Adipose tissue (tissue), 3 donors: Measurements from ENCODE around the gene PLXNA2. TPM values are rescaled to one million over a fixed set of nuclear protein-coding genes. Genes with fewer than 3 reads are reported as not detected.

Experiments used
- H3K27ac ChIP-seq: one replicate; pipeline ENCODE4 v1.5.1; 2013; ENCODE audit warnings: low read depth, low read length
- WGBS, 3 donors: extraction: QIAGEN DNeasy Blood & Tissue Kit; methylation state at CpG; one replicate each; pipeline ENCODE4 v1.1.7; 2013; 5-methylcytosine and 5-hydroxymethylcytosine counted together
- polyA plus RNA-seq, 3 donors: library from polyadenylated mRNA; stranded (reverse); fragments of 200-250 nt; gene quantifications; one replicate each; pipeline ENCODE4 v1.2.3, GENCODE V29; 2013
- donor health status: healthy with polysubstance abuse.
- donor health status: Bipolar disorder and iron deficiency.
- donor health status: healthy.

PLXNA2 gene
- polyA plus RNA-seq, 3 donors, result 8.1 to 48.7 (median 14.0) TPM

DNA sequence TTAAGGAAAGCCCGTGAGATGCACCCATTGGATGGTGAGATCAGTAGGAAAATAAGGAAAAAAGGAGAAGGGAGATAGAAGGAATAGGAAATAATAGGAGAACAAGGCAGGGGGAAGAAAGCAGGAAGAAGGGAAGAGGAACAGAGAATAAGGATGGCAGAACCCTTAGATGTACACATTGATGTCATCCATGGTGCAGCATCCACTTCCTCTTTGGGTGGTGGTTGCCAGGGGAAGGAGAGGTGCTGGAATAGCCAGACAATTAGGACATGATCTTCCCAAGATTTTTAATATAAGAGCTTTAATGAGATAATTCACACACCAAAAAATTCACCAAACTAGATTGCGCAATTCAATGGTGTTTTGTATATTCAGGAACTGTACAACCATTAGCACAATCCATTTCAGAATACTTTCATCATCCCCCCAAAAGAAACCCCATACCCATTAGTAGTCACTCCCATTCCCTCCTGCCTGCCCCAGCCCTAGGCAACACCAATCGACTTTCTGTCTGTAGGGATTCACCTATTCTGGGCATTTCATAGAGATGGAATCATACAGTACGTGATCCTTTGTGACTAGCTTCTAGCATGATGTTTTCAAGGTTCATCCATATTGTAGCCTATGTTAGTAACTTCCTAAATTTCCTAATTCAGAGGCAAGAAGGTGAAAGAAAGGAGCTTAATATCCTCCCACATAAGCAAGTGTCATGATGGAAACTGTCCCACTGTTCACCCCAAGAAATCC is 121.4 kb downstream of the PLXNA2 start:
- WGBS, 3 donors, result 90 to 96% (median 93%) methylated on average over 4 of the region's 4 CpGs
- no peak overlapping the region for H3K27ac ChIP-seq

DNA sequence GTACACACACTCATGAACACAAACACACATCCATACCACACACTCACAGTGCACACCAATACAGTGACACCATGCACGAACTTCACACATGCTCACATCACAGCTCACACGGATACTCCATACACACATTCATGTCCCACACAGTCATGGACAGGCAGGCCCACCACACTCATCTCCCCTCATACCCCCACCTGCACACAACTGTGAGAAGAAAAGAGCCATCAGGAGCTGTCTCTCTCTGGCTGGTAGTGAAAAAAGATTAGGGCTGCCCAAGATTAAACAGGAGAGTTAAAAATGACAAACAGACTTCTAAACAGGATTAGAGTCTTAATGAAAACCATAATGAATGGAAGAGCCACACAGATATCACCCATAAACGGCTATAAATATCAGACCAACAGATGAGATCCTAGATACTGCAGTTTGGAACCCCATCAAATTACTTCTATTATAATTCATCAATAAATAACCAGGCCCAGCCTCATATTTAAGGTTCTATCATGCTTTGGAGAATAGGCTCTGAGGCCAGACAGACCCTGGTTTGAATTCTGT is 122.3 kb downstream of the PLXNA2 start:
- H3K27ac ChIP-seq, result no peak overlapping the region
- 89 to 95% (median 93%) methylated on average over 3 of the region's 3 CpGs for WGBS, 3 donors

DNA sequence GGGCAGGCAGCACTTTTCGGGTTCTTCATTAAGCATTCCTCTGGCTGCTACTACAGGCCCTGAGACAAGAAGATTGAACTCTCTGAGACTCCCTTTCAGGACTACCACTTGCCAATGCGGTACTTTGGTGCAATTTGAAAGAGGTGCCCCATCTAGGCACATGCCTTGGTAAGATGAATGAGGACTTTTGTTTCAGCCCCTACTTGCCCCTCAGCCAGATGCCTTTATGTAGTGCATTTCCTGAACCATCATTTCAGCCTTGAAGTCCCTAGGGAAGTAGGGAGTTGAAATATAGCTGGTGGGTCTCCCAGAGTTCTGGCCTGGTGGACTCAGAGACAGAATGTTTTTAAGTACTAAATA is 123.8 kb downstream of the PLXNA2 start:
- 40 to 95% (median 90%) methylated on average over 2 of the region's 2 CpGs for WGBS, 3 donors
- H3K27ac ChIP-seq, result no peak overlapping the region

DNA sequence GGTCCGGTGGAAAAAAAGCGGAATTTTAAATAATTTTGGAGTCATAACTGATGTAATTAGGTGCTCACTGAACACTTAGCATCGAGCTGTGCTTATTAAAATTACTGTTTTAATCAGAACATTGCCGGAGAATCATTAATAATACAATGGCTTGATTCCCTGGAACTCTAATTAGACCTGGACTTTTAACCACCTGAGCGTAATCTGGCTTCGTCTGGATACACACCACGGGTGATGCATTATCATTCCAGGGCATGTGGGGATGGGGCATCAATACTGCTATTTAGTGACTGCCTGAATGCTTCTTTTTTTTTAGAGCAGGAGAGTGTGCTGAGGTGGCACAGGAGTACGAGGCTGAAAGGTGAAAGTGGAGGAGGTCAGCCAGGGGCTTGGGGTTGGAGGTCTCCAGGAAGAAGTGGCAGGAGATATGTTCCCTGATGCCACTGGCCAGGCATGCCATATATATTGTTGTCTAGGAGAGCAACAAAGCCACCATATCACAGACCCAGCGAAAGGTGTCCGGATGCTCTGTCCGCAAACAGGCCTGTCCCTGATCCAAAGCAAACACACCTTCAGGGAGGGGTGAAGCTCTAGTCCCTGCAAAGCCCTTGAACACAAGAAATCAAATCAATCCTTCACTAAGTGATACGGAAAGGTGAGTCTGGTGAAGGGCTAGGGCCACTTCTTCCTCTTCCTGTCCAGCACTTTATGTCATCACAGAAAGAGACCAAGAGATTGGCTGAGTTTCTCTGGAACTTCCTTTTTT is 125.2 kb downstream of the PLXNA2 start:
- 58 to 88% (median 83%) methylated on average over 12 of the region's 12 CpGs for WGBS, 3 donors
- H3K27ac ChIP-seq, result no peak overlapping the region

DNA sequence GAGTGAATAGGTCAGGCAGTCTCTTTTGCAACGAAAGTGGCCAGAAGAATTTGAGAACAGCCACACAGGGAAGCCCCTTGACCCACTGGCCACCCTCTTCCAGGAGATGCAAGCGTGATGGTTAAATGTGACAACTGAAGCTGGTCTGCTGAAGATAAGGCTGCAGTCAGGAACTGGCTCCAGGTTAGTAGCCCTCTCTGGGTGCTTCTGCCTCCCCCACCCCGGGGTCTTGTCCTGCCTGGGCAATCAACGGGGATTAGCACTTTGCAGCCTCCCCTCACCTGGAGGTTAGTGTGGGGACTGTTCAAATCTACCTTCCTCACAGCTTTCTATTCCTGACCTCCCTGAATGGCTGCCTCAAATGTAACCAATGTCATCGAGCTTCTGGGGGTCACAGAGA is 125.9 kb downstream of the PLXNA2 start:
- H3K27ac ChIP-seq, result no peak overlapping the region
- WGBS, 3 donors, result 69 to 85% (median 73%) methylated on average over 5 of the region's 5 CpGs

DNA sequence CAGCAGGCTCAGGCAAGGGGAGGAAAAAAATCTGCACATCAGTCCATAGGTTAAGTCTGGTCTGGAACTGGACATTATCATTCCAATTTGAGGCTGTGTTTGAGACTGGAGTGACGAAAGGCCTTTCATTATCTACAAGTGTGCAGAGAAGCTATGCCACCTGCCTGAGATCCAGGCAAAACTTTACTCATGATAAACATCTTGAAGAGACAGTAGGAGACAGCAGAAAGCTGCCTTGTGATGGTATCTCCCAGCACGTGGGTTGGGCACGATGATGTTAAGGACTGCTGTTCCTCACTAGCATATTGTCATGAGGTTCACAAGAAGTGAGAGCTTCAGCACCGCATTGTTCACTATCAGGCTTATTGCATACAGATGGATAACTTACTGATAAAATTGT is 126.4 kb downstream of the PLXNA2 start:
- 63 to 85% (median 73%) methylated on average over 4 of the region's 4 CpGs for WGBS, 3 donors
- no peak overlapping the region for H3K27ac ChIP-seq

DNA sequence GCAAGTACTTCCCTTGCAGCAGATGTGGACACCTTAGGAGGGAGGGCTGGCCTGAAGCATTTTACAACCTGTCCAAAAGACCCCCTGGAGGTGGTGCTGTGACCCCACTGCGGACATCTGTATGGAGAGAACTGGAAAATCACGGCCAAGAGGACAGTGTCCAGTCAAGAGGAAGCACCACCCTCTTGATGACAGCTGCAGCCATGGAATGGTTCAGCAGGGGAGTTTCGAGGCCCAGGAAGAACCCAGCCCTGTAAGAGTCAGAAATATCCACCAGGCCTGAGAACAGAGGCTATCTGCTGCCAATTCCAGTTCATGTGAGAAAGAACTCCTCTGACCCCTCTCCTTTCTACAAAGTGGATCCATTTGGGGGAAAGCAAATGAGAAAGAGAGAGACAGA is 126.8 kb downstream of the PLXNA2 start:
- 62 to 87% (median 64%) methylated on average over 3 of the region's 3 CpGs for WGBS, 3 donors
- no peak overlapping the region for H3K27ac ChIP-seq

DNA sequence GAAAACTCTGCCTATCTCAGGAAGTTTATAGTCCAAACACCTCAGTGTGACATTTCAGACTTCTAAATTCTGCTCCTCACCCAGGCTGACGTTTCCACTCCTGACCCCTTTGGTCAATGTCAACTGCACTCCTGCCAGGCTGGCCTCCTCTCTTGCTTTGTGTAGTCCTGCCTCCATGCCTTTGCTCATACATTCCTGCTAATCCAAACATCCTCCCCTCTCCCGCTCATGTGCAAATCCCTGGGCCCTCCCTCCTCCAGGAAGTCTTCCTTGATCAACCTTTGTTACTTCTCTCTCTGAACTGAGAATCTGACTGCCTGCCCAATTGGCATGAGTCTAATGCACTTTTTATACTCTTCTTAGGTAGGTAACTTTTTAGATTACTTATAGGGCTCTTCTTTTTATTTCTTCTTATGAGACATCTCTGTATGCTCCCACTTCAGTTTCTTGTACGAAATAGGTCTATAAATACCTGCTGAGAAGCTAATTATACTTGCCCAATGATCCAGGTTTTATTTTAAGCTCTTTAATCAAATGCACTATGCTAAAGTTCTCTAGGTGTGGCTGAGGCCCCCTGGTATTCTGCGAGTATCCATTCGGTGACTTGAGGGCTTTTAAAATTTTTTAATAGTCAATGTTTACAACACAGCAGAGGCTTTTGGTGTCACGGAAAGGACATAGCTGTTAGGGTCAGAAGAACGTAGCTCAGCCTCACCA is 128.1 kb downstream of the PLXNA2 start:
- WGBS, 3 donors, result 80 to 92% (median 89%) methylated on average over 7 of the region's 7 CpGs
- H3K27ac ChIP-seq, result no peak overlapping the region

DNA sequence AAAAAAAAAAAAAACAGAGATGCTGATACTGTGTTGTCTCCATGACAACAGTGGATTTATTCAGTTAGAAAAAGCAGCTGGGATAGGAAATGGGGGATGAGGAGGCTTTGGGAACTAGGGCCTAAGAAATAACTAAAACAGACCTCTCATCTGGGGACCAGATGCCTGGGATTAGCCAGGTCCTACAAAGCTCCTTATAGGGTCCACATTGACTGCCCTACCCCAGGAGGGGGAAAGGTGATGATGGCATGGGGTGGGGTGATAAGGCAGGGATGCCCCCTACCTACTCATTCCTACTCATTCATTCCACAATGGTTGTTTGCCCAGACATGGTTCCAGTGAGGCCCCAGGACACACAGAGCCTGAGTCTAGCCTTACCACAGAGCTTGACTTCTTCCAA is 131.2 kb downstream of the PLXNA2 start:
- H3K27ac ChIP-seq, result no peak overlapping the region

DNA sequence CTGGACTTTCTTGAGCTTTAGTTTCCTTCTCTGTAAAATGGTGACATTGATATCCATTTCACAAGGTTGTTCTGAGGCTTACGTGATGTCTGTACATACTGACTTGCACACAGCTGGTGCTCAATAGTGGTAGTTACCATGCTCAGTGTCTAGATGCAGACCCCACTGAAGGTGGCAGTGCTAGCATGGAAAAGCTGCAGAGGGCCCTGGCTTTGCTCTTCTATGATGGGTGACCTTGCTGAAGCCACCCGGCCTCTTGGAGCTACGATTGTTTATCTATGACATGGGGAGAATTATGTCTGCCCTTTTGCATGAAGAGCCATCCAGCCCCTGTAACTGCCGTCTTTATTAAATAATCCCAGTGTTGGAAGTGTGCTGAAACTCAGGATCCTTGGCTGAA is 131.8 kb downstream of the PLXNA2 start:
- WGBS, 3 donors, result 58 to 93% (median 89%) methylated on average over 4 of the region's 4 CpGs

DNA sequence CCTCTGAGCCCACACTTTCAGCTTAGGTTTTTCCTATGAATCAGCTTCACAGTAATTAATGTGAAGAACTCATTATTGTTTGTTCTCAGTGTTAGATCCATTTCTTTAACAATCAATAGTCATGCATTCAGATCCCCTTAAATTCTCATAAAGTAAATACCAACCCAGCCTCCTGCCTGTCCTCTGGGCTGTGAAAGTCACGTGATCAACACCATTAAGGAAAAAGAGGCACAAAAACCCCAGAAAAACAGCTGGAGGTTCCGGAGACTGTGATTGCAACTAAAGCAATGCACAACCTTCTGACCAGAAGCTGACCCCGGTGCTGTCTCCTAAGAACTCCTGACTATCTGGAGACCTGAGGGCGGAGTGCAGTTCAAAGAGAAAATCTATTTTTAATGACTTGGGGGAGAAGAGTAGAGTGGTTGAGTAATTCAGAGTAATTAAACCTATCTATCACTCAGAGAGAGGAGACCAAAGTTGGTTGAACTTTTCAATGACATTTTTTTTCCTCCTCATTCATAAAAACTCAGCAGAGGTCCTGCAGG is 132.5 kb downstream of the PLXNA2 start:
- 77 to 83% (median 83%) methylated on average over 4 of the region's 4 CpGs for WGBS, 3 donors
- no peak overlapping the region for H3K27ac ChIP-seq

More for the DNA sequence above, 131.8 kb downstream of the PLXNA2 start:
- no peak overlapping the region for H3K27ac ChIP-seq

DNA sequence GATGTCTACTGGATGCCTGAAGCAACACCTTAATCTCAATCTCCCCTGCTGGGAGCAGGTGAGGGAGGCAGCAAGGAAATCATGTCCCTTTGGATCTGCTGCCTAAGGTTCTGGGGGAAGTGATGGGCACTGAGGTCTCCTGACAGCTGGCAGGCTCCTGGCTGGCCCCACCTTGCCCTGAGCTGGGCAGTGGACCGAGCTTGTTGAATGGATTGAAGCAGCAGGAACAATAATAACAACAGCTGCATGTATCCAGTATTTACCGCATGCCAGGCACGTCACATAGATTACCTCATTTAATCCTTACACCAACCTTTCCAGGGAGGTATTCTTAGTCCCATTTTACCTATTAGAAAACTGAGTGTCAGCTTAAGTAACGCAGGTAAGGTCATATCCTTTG is 133.9 kb downstream of the PLXNA2 start:
- H3K27ac ChIP-seq, result no peak overlapping the region
- 89 to 95% (median 94%) methylated on average over 4 of the region's 4 CpGs for WGBS, 3 donors

DNA sequence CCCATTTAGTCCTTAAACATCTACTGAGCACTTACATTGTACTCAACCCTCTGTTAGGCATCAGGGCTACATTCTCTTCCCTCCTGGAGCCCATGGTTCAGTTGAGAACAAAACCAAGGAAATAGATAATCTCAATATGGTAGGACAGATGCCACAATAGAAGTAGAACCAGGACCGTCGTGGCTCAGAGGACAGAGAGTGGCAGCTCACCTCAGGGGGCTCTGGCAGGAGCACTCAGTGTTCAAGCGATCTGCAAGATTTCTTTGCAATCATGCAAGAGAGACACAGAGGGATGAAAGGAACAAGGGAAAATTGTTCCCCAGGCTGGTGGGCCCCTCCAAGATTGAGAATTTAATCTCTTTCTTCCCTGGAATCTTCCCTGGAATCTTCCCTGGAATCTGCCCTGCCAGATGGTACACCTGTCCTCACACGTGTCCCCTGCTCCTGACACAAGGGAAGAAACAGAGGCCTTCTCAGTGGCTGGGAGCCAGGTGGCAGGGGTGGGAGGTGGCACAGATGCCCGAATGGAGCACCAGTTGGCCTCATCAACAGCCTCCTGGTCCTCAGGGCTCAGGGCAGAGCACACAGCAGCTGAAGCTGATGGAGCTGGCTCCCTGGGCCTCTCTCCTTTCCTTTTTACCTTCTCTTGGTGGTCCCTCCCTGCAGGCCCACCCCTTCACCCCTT is 135.4 kb downstream of the PLXNA2 start:
- 87 to 94% (median 93%) methylated on average over 5 of the region's 5 CpGs for WGBS, 3 donors
- H3K27ac ChIP-seq, result no peak overlapping the region

DNA sequence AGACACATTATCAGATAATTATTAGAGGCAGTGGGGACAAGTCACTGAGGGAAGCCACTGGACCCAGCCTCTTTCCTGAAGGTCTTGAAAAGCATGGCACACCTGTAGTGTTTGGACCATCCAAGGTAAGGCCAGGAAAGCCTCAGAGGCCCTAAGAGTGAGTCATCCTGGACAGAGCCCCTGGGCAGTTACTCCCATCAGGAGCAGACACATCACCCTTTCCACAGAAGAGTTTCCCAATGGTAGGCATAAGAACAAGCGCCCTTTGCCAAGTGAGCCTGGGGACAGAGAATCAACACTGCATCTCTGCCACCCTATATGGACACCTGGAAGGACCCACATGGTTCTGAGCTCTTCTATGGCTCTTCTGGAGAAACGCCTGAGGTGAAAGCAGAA is 136.0 kb downstream of the PLXNA2 start:
- H3K27ac ChIP-seq, result no peak overlapping the region
- WGBS, 3 donors, result 91 to 100% (median 93%) methylated on average over 2 of the region's 2 CpGs

DNA sequence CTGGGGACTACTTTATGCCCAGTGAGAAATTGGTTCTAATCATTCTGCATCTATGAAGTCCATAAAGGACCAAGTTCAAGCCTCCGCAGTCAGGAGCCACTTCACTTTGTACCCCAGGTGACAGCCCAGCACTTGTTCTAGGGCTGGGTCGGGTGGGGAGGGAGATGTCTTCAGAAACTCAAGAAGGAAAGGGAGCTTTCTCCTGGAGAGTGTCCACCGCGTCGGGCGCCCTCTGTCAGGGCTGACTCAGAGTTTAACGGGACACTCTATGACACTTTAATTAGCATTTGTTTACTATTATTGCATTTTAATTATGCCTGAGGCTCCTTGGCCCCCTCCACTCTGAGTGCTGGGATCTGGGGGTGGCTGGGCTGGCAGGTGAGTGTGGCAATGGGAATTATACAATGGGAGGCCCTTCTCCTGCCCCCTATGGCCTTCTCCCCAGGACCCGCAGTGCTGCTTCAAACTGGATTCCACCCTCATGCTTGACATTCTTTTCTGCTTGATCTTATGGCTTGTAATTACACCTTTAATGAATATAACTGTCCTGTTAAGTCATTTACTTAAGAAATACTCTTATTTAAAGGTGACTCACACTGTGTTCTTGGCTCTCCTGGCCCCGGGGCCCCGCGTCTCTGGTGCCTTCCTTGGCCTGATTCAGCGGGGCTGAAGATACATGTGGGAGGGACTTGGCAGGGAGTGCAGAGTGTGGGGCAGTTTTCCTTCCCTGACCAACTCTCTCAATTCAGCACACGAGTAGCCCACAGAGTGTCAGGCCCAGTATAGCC is 136.6 kb downstream of the PLXNA2 start:
- WGBS, 3 donors, result 77 to 83% (median 79%) methylated on average over 13 of the region's 13 CpGs
- no peak overlapping the region for H3K27ac ChIP-seq

DNA sequence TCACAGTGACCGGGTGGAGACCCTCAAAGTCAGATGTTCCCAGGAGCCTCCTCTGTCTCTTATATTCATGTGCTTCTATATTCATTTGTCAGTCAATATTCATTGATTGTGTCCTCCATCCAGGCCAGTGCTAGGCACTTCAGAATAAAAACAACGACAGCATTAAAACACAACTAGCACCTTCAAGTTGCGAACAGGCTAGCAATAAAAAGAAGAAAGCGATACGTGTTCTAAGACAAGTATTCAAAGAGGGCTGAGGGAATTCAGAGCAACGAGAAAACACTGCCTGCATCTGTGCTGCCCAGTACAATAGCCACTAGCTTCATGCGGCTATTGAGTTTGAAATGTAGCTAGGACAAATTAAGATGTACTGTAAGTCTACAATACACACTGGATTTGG is 138.0 kb downstream of the PLXNA2 start:
- 89 to 94% (median 92%) methylated on average over 7 of the region's 7 CpGs for WGBS, 3 donors
- H3K27ac ChIP-seq, result no peak overlapping the region

DNA sequence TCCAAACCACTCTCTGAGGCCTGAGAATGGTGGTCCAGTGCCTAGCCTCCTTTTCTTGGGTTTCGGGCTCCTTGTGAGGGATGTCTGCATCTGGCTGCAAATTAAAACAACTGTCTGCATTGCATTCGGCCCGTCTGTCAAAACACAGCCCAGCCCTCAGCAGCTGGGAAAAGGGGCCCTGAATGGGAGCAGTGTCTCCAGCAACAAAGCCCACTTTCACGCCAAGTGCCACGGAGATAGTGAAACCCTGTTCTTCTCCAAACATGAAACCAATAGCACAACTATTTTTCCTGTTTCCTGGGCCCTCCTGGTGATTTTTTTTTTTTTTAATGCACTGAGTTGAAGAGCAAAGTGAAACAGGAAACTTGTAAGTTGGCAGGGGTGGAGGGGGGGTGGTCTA is 138.4 kb downstream of the PLXNA2 start:
- WGBS, 3 donors, result 71 to 79% (median 76%) methylated on average over 5 of the region's 5 CpGs
- H3K27ac ChIP-seq, result no peak overlapping the region
